Measurements from ENCODE around the gene HNRNPUL1.

The HNRNPUL1 gene

GRCh38 chr19:41308450-41309179, 44.4 kb downstream of the HNRNPUL1 start:
- peak; percentile 91 for DNase-seq (ENCODE audit: low spot score)

GRCh38 chr19:41309180-41310032, 45.2 kb downstream of the HNRNPUL1 start:
- DNase-seq (ENCODE audit: low spot score) = peak; percentile 21

- peak; percentile 91 for DNase-seq (ENCODE audit: low spot score)
Measured at GRCh38 chr19:41310033-41310831, 46.1 kb downstream of the HNRNPUL1 start, which contains the start of gene CCDC97. TSS of gene CCDC97 (plus strand) at chr19:41310172. CDS start at chr19:41310311, 139 bp downstream.

- DNase-seq (ENCODE audit: low spot score) = no peak
Measured at GRCh38 chr19:41311072-41311471, 46.9 kb downstream of the HNRNPUL1 start.

GRCh38 chr19:41311613-41312012, 47.4 kb downstream of the HNRNPUL1 start:
- no peak for DNase-seq (ENCODE audit: low spot score)

- no peak for DNase-seq (ENCODE audit: low spot score)
Measured at GRCh38 chr19:41316306-41316920, 52.2 kb downstream of the HNRNPUL1 start.

- DNase-seq (ENCODE audit: low spot score) = no peak
Measured at GRCh38 chr19:41318696-41319499, 54.7 kb downstream of the HNRNPUL1 start.

- no peak for DNase-seq (ENCODE audit: low spot score)
Measured at GRCh38 chr19:41319500-41320184, 55.5 kb downstream of the HNRNPUL1 start.

- no peak for DNase-seq (ENCODE audit: low spot score)
Measured at GRCh38 chr19:41320185-41320518, 56.0 kb downstream of the HNRNPUL1 start.

GRCh38 chr19:41320568-41320967, 56.4 kb downstream of the HNRNPUL1 start:
- DNase-seq (ENCODE audit: low spot score) = no peak

- no peak for DNase-seq (ENCODE audit: low spot score)
Measured at GRCh38 chr19:41321204-41321599, 57.0 kb downstream of the HNRNPUL1 start.

- no peak for DNase-seq (ENCODE audit: low spot score)
Measured at GRCh38 chr19:41321600-41322270, 57.6 kb downstream of the HNRNPUL1 start.

GRCh38 chr19:41322451-41322850, 58.3 kb downstream of the HNRNPUL1 start:
- no peak for DNase-seq (ENCODE audit: low spot score)

- no peak for DNase-seq (ENCODE audit: low spot score)
Measured at GRCh38 chr19:41323023-41323422, 58.9 kb downstream of the HNRNPUL1 start.

- DNase-seq (ENCODE audit: low spot score) = peak; percentile 22
Measured at GRCh38 chr19:41323430-41324125, 59.4 kb downstream of the HNRNPUL1 start.

- peak; percentile 51 for DNase-seq (ENCODE audit: low spot score)
Measured at GRCh38 chr19:41324231-41324702, 60.1 kb downstream of the HNRNPUL1 start.

GRCh38 chr19:41324921-41325639, 60.9 kb downstream of the HNRNPUL1 start:
- peak; percentile 23 for DNase-seq (ENCODE audit: low spot score)

GRCh38 chr19:41325640-41325946, 61.4 kb downstream of the HNRNPUL1 start:
- no peak for DNase-seq (ENCODE audit: low spot score)

Data from Ammon's horn (tissue), 1 donor.